ENCODE measurements around the gene PLA2G4A. TPM values are rescaled to one million over a fixed set of nuclear protein-coding genes. Genes with fewer than 3 reads are reported as not detected.

Gene PLA2G4A
- total and polyA plus RNA-seq, 7 donors = 0.24 to 0.71 (median 0.44) TPM

DNA sequence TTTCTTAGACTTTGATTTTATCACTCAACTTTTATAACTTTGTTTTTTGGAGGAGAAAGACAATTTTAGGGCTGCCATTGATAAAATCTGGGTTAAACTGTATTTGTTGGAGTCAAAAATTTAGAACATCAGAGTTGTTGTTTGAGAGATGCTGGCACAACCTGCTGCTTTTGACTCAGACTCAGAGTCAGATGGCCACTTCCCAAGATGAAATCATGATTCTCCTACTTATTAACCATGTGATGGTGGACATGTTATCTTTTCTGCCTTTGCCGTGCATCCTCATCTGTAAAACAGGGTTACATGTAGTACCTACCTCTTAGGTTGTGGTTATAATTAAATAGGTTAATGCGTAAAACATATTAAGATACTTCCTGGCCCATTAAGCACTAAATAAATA, 71.2 kb downstream of the PLA2G4A start:
- Histone ChIP-seq H3K4me3 (no peak overlapping the region), H3K4me1 (no peaks in the 10 kb centered on the region), H3K9me3 (no peaks in the 10 kb centered on the region), H3K27me3 (ENCODE audit: insufficient read depth in 3 of 3, low read length in 2 of 3) (no peaks in the 10 kb centered on the region), H3K36me3 (ENCODE audit: insufficient read depth in 1 of 2, low read depth in 1 of 2) (no peaks in the 10 kb centered on the region), H3K27ac (no peak overlapping the region)
- TF ChIP-seq, protein P1, sequence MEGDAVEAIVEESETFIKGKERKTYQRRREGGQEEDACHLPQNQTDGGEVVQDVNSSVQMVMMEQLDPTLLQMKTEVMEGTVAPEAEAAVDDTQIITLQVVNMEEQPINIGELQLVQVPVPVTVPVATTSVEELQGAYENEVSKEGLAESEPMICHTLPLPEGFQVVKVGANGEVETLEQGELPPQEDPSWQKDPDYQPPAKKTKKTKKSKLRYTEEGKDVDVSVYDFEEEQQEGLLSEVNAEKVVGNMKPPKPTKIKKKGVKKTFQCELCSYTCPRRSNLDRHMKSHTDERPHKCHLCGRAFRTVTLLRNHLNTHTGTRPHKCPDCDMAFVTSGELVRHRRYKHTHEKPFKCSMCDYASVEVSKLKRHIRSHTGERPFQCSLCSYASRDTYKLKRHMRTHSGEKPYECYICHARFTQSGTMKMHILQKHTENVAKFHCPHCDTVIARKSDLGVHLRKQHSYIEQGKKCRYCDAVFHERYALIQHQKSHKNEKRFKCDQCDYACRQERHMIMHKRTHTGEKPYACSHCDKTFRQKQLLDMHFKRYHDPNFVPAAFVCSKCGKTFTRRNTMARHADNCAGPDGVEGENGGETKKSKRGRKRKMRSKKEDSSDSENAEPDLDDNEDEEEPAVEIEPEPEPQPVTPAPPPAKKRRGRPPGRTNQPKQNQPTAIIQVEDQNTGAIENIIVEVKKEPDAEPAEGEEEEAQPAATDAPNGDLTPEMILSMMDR (IDR thresholded peaks at IDR 0.05) = no peak
- 87 to 91% (median 90%) methylated on average over 2 of the region's 2 CpGs for WGBS, 3 donors
- intact Hi-C loops (cut with DNase I) = no loop called here
- ATAC-seq (no peak), DNase-seq (no peak)

DNA sequence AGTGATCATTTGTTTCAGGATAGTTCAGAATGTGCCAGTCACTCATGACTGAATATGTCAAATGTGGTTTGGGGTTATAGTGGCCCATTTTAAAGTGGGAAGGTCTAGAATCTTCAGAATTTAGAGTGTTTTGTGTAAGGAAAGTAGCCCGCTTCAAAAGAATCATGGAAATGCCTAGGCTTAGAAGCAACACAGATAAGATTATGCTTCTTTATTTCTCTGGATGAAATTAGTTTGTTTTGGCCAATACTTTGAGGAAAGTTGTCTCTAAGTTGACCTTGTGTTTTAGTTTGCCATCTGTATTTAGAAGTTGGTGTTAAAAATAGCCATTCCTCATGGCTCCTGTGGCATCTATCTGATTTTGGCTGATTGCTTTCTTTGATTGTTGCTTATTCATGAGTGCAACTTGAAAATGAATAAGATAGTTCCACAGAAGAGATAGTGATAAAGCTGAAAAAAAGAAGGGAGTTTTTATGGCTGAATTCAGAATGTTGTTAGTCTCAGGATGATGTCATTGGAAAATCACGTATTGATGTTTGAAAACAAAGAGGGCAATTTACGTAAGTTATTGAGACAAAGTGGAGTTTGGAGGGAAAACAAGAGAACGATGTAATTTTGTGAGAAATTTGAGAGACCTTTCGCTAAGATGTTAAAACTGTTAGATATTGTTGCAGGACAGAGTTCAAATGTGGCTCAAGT, 71.9 kb downstream of the PLA2G4A start:
- H3K9me3 ChIP-seq = no peaks in the 10 kb centered on the region
- H3K27me3 ChIP-seq (ENCODE audit: insufficient read depth in 3 of 3, low read length in 2 of 3) = no peaks in the 10 kb centered on the region
- intact Hi-C loops (cut with DNase I) = no loop called here
- DNase-seq (no peak), ATAC-seq (no peak)
- WGBS, 3 donors = 79 to 85% (median 80%) methylated on average over 5 of the region's 5 CpGs
- no peaks in the 10 kb centered on the region for H3K4me1 ChIP-seq
- H3K4me3 ChIP-seq = no peak overlapping the region
- H3K36me3 ChIP-seq (ENCODE audit: insufficient read depth in 1 of 2, low read depth in 1 of 2) = no peaks in the 10 kb centered on the region
- no peak overlapping the region for H3K27ac ChIP-seq
- TF ChIP-seq, protein P1 (IDR thresholded peaks at IDR 0.05) = no peak

DNA sequence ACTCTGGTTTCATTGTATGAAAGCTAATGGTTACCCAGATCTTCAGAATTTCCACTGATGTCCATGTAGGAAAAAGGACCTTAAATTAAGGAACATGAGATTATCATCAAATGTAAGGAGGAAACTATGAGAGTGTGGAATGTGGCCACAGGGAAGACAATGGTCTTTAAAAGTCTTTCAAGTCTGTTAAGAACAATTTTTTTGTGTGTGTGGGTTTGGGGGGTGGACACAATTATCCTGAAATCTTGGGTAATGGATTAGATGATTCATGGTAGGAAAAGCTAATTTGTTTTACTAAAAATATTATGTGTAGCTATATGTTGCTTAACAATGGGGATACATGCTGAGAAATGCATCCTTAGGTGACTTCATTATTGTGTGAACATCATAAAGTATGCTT, 72.9 kb downstream of the PLA2G4A start:
- H3K27me3 ChIP-seq (ENCODE audit: insufficient read depth in 3 of 3, low read length in 2 of 3) = no peaks in the 10 kb centered on the region
- TF ChIP-seq, protein P1 (IDR thresholded peaks at IDR 0.05) = no peak
- H3K4me1 ChIP-seq = no peaks in the 10 kb centered on the region
- H3K36me3 ChIP-seq (ENCODE audit: insufficient read depth in 1 of 2, low read depth in 1 of 2) = no peaks in the 10 kb centered on the region
- H3K27ac ChIP-seq = no peak overlapping the region
- no peak for DNase-seq
- no peaks in the 10 kb centered on the region for H3K9me3 ChIP-seq
- ATAC-seq = no peak
- no peak overlapping the region for H3K4me3 ChIP-seq
- intact Hi-C loops (cut with DNase I) = no loop called here

DNA sequence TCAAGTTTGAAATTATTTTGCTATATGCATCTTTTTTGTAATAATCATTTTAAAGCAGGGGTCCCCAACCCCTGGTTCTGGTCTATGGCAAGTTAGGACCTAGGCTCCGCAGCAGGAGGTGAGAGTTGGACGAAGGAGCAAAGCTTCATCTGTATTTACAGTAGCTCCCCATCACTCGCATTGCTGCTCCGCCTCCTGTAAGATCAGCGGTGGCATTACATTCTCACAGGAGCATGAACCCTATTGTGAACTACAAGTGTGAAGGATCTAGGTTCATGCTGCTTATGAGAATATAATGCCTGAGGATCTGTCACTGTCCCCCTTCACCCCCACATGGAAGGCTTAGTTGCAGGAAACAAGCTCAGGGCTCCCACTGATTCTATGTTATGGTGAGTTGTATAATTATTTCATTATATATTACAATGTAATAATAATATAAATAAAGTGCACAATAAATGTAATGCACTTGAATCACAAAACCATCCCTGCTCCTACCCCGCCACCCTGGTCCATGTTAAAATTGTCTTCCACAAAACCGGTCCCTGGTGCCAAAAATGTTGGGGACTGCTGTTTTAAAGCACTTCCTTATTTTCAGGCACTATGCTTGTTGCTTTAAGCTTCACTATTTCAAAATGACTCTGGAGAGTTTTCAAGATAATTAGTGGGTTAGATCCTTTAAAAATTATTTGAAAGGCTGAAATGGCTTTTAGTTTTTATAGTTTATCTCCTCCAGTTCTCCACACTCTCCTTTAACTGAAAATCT, 74.8 kb downstream of the PLA2G4A start:
- no peak for DNase-seq
- WGBS, 3 donors = 79 to 87% (median 84%) methylated on average over 7 of the region's 7 CpGs
- ATAC-seq = no peak
- intact Hi-C loops (cut with DNase I) = no loop called here
- Histone ChIP-seq H3K27me3 (ENCODE audit: insufficient read depth in 3 of 3, low read length in 2 of 3) (no peaks in the 10 kb centered on the region), H3K9me3 (no peaks in the 10 kb centered on the region), H3K4me1 (no peaks in the 10 kb centered on the region), H3K36me3 (ENCODE audit: insufficient read depth in 1 of 2, low read depth in 1 of 2) (no peaks in the 10 kb centered on the region), H3K27ac (no peak overlapping the region), H3K4me3 (no peak overlapping the region)
- TF ChIP-seq, protein P1 (IDR thresholded peaks at IDR 0.05) = no peak
